Activated naive CD4-positive, alpha-beta T cell treated with Interleukin-2 at 50 U/mL for 16 hours (primary cell): ENCODE measurements around the gene HENMT1.
A peak's percentile ranks its signal among the peaks of the same experiment; 100 is the strongest.
"Not testable (repeated sequence)": the region's sequence is repeated elsewhere in the genome, so short reads cannot be mapped to it uniquely, and the experiment has no call there.

Experiments used
- DNase-seq: peaks from one replicate; pipeline ENCODE4 v3.0.0-alpha.2; 2020

Gene HENMT1

GRCh38 chr1:108661030-108661609 lies at the start of gene HENMT1:
HENMT1 (minus strand) TSS chr1:108661093; CDS start chr1:108659884, 1,209 bp downstream.
- peak; percentile 84 for DNase-seq

GRCh38 chr1:108708691-108709660 lies 48.1 kb upstream of the HENMT1 start:
- DNase-seq = peak; percentile 71

- no peak for DNase-seq
Measured at GRCh38 chr1:108706643-108707042, 45.8 kb upstream of the HENMT1 start.

GRCh38 chr1:108704496-108704895 lies 43.6 kb upstream of the HENMT1 start:
- no peak for DNase-seq

GRCh38 chr1:108703939-108704338 lies 43.0 kb upstream of the HENMT1 start:
- peak; percentile 24 for DNase-seq

- not testable (repeated sequence) for DNase-seq
Measured at GRCh38 chr1:108702109-108702508, 41.2 kb upstream of the HENMT1 start.

- DNase-seq = no peak
Measured at GRCh38 chr1:108701176-108701849, 40.4 kb upstream of the HENMT1 start.

GRCh38 chr1:108699375-108700332 lies 38.8 kb upstream of the HENMT1 start:
- DNase-seq = no peak

- DNase-seq = no peak
Measured at GRCh38 chr1:108695535-108695934, 34.6 kb upstream of the HENMT1 start.

- DNase-seq = peak; percentile 69
Measured at GRCh38 chr1:108692724-108693655, 32.1 kb upstream of the HENMT1 start.

- DNase-seq = peak; percentile 95
Measured at GRCh38 chr1:108691942-108692723, 31.2 kb upstream of the HENMT1 start, which contains the start of gene PRPF38B. PRPF38B (plus strand) TSS chr1:108692310; CDS start chr1:108692592, 282 bp downstream.

- DNase-seq = no peak
Measured at GRCh38 chr1:108691128-108691941, 30.4 kb upstream of the HENMT1 start.

GRCh38 chr1:108686614-108687313 lies 25.9 kb upstream of the HENMT1 start:
- no peak for DNase-seq

- DNase-seq = no peak
Measured at GRCh38 chr1:108685529-108685928, 24.6 kb upstream of the HENMT1 start.

- DNase-seq = not testable (repeated sequence)
Measured at GRCh38 chr1:108681701-108682100, 20.8 kb upstream of the HENMT1 start.

GRCh38 chr1:108679586-108680213 lies 18.8 kb upstream of the HENMT1 start:
- DNase-seq = no peak

- no peak for DNase-seq
Measured at GRCh38 chr1:108678706-108679105, 17.8 kb upstream of the HENMT1 start.

GRCh38 chr1:108671143-108671542 lies 10.2 kb upstream of the HENMT1 start:
- DNase-seq = no peak
